Measurements from ENCODE around the gene RANBP1. TPM values are rescaled to one million over a fixed set of nuclear protein-coding genes. Genes with fewer than 3 reads are reported as not detected.
A peak's percentile ranks its signal among the peaks of the same experiment; 100 is the strongest.
"Not testable (repeated sequence)": the region's sequence is repeated elsewhere in the genome, so short reads cannot be mapped to it uniquely, and the experiment has no call there.

The RANBP1 gene
- total RNA-seq: 127 and 133 TPM in 2 replicates

- DNase-seq: no peak
- intact Hi-C loops (cut with micrococcal nuclease): loop anchor here (2.0 to 5.0 kb wide), 5 partner anchors 79 to 887 kb away; partner anchors contain the start of genes MED15, TANGO2 and THAP7
- Mint-ChIP-seq H3K27me3 (no peaks in the 10 kb centered on the region), H3K4me3 (peak within 1 kb of the TSS; percentile 91), H3K36me3 (ENCODE audit: low read depth) (peaks cover 53% of the 10 kb centered on the region), H3K4me1 (peaks cover 48% of the 10 kb centered on the region), H3K9me3 (no peaks in the 10 kb centered on the region), H3K27ac (peak within 1 kb of the TSS; percentile 92)
- ChIA-PET POLR2A (interaction anchor here (1.2 to 1.9 kb wide), 3 partner anchors 22 to 887 kb away, joined by 3 to 5 read pairs (median 4); partner anchors contain the start of genes COMT and TXNRD2), CTCF (no interaction called here)
- ATAC-seq (ENCODE audit: low read depth): no peak
- TF ChIP-seq CTCF (IDR thresholded peaks at IDR 0.05): no peak
These were observed at the start of gene RANBP1 for GRCh38 chr22:20115691-20116375. TSS of gene RANBP1 (plus strand) at chr22:20116104. CDS start at chr22:20116185, 81 bp downstream.

GRCh38 chr22:20066617-20067383 is 49.1 kb upstream of the RANBP1 start:
- no peaks in the 10 kb centered on the region for H3K27me3 Mint-ChIP-seq
- DNase-seq: no peak
- no peaks in the 10 kb centered on the region for H3K9me3 Mint-ChIP-seq
- intact Hi-C loops (cut with micrococcal nuclease): no loop called here
- ChIA-PET POLR2A (no interaction called here), CTCF (no interaction called here)
- H3K36me3 Mint-ChIP-seq (ENCODE audit: low read depth): peaks cover 24% of the 10 kb centered on the region
- no peak for TF ChIP-seq CTCF (IDR thresholded peaks at IDR 0.05)
- ATAC-seq (ENCODE audit: low read depth): no peak
- no peaks in the 10 kb centered on the region for H3K4me1 Mint-ChIP-seq
- no peak overlapping the region for H3K27ac Mint-ChIP-seq
- H3K4me3 Mint-ChIP-seq: no peak overlapping the region

GRCh38 chr22:20067384-20067682 is 48.6 kb upstream of the RANBP1 start:
- DNase-seq; ATAC-seq (ENCODE audit: low read depth); H3K27ac Mint-ChIP-seq; POLR2A ChIA-PET; H3K4me3 Mint-ChIP-seq; intact Hi-C loops (cut with micrococcal nuclease); H3K9me3 Mint-ChIP-seq; CTCF ChIA-PET; H3K4me1 Mint-ChIP-seq; H3K27me3 Mint-ChIP-seq: not testable (repeated sequence)
- H3K36me3 Mint-ChIP-seq (ENCODE audit: low read depth): peaks cover 19% of the 10 kb centered on the region

GRCh38 chr22:20068640-20069039 is 47.3 kb upstream of the RANBP1 start:
- DNase-seq: no peak
- no peak for ATAC-seq (ENCODE audit: low read depth)
- Mint-ChIP-seq H3K27ac (no peak overlapping the region), H3K36me3 (ENCODE audit: low read depth) (peaks cover 11% of the 10 kb centered on the region), H3K27me3 (no peaks in the 10 kb centered on the region), H3K4me1 (no peaks in the 10 kb centered on the region), H3K4me3 (no peak overlapping the region), H3K9me3 (no peaks in the 10 kb centered on the region)
- intact Hi-C loops (cut with micrococcal nuclease): no loop called here
- CTCF ChIA-PET: no interaction called here
- POLR2A ChIA-PET: no interaction called here
- no peak for TF ChIP-seq CTCF (IDR thresholded peaks at IDR 0.05)

GRCh38 chr22:20069331-20070042 is 46.4 kb upstream of the RANBP1 start:
- Mint-ChIP-seq H3K27me3 (no peaks in the 10 kb centered on the region), H3K36me3 (ENCODE audit: low read depth) (peaks cover 4% of the 10 kb centered on the region), H3K27ac (no peak overlapping the region), H3K9me3 (no peaks in the 10 kb centered on the region), H3K4me1 (no peaks in the 10 kb centered on the region), H3K4me3 (no peak overlapping the region)
- CTCF ChIA-PET: interaction anchor here (1.2 kb wide), 1 partner anchor 57 kb away, joined by 3 read pairs; no protein-coding TSS in a partner anchor
- intact Hi-C loops (cut with micrococcal nuclease): no loop called here
- POLR2A ChIA-PET: no interaction called here
- DNase-seq: no peak
- no peak for TF ChIP-seq CTCF (IDR thresholded peaks at IDR 0.05)
- no peak for ATAC-seq (ENCODE audit: low read depth)
